Thyroid gland (tissue), 4 donors: ENCODE measurements around the gene USP28. TPM values are rescaled to one million over a fixed set of nuclear protein-coding genes. Genes with fewer than 3 reads are reported as not detected.
A peak's percentile ranks its signal among the peaks of the same experiment; 100 is the strongest.
"Not testable (repeated sequence)": the region's sequence is repeated elsewhere in the genome, so short reads cannot be mapped to it uniquely, and the experiment has no call there.

Experiments
- DNase-seq, 2 donors: peaks; one replicate each; pipeline ENCODE4 v3.0.0-alpha.2; 2019
- H3K27ac ChIP-seq, 3 donors: fragments of 200-600 bp; sonication (generic); 1 replicate in 2 of 3; 2 replicates in 1 of 3; pipeline ENCODE4 v1.5.1; 2016 to 2019; ENCODE audit warnings: mild to moderate bottlenecking in 1 of 3, moderate library complexity in 1 of 3
- H3K27me3 ChIP-seq: fragments of 200-600 bp; sonication (generic); one replicate; pipeline ENCODE4 v1.5.1; 2019
- H3K36me3 ChIP-seq, 2 donors: fragments of 200-600 bp; sonication (generic); one replicate each; pipeline ENCODE4 v1.5.1; 2016 to 2019
- H3K4me1 ChIP-seq, 2 donors: fragments of 200-600 bp; sonication (generic); one replicate each; pipeline ENCODE4 v1.5.1; 2017 to 2019
- H3K4me3 ChIP-seq, 3 donors: fragments of 200-600 bp; sonication (generic); replicated peaks in 1 of 3; 1 replicate in 2 of 3; 2 replicates in 1 of 3; pipeline ENCODE4 v1.5.1; 2016; ENCODE audit warnings: mild to moderate bottlenecking in 1 of 3
- H3K9me3 ChIP-seq: fragments of 200-600 bp; sonication (generic); one replicate; pipeline ENCODE4 v1.5.1; 2017
- CTCF ChIP-seq, 6 experiments: fragments of 200-600 bp in 3 of 6; fragments of 450-650 bp in 3 of 6; sonication (generic) in 3 of 6; IDR thresholded peaks; one replicate each; pipeline ENCODE4 v1.5.1; 2016 to 2019; ENCODE audit warnings: antibody characterized with exemption in 6 of 6, mild to moderate bottlenecking in 2 of 6, inconsistent platforms in 1 of 6, moderate library complexity in 1 of 6
- POLR2A ChIP-seq, 2 donors: fragments of 450-650 bp; IDR thresholded peaks; one replicate each; pipeline ENCODE4 v1.6.1; 2017; ENCODE audit warnings: antibody characterized with exemption in 2 of 2, mild to moderate bottlenecking in 2 of 2, moderate library complexity in 1 of 2
- WGBS, 2 donors: methylation state at CpG; one replicate each; pipeline ENCODE4 v1.1.5; 2017; 5-methylcytosine and 5-hydroxymethylcytosine counted together
- intact Hi-C: fragments of 100-400 bp; cut with DNase I; formaldehyde crosslinking; loops from one replicate; pipeline ENCODE4 v1.15.1; 2023
- total RNA-seq, 4 donors: library from RNA; depleted of rRNA; stranded (reverse); fragments of >200 nt; gene quantifications; one replicate each; pipeline ENCODE4 v1.2.3, GENCODE V29; 2016

USP28 gene
- total RNA-seq, 4 donors from 2014 or later, result 15.3 to 36.7 (median 26.2) TPM

- H3K27ac ChIP-seq, result no peak overlapping the region
- H3K4me1 ChIP-seq, result no peaks in the 10 kb centered on the region
- DNase-seq, result no peak
- H3K9me3 ChIP-seq, result no peaks in the 10 kb centered on the region
- intact Hi-C loops, result no loop called here
- no peak overlapping the region for H3K4me3 ChIP-seq
- peaks cover 17 to 26% of the 10 kb centered on the region in 2 donors for H3K36me3 ChIP-seq
- TF ChIP-seq CTCF (IDR thresholded peaks at IDR 0.05) (no peak), POLR2A (IDR thresholded peaks at IDR 0.05) (no peak)
- H3K27me3 ChIP-seq, result no peaks in the 10 kb centered on the region
Measured at GRCh38 chr11:113802621-113803020, 72.8 kb downstream of the USP28 start.

GRCh38 chr11:113796663-113797259 is 78.6 kb downstream of the USP28 start:
- 76 to 78% methylated on average over 3 of the region's 3 CpGs for WGBS, 2 donors
- intact Hi-C loops, result no loop called here
- TF ChIP-seq CTCF (IDR thresholded peaks at IDR 0.05) (peak in 4 of 6 experiments; percentile 32 to 66 (median 42)), POLR2A (IDR thresholded peaks at IDR 0.05) (no peak)
- Histone ChIP-seq H3K27ac (no peak overlapping the region), H3K9me3 (no peaks in the 10 kb centered on the region), H3K27me3 (no peaks in the 10 kb centered on the region), H3K4me1 (no peaks in the 10 kb centered on the region), H3K4me3 (no peak overlapping the region), H3K36me3 (peaks cover 0 to 20% of the 10 kb centered on the region in 2 donors)
- DNase-seq, result peak in 1 of 2 donors; percentile 8

- Histone ChIP-seq H3K27ac (no peak overlapping the region), H3K36me3 (no peaks in the 10 kb centered on the region), H3K27me3 (no peaks in the 10 kb centered on the region), H3K4me1 (no peaks in the 10 kb centered on the region), H3K4me3 (no peak overlapping the region), H3K9me3 (no peaks in the 10 kb centered on the region)
- no peak for TF ChIP-seq CTCF (IDR thresholded peaks at IDR 0.05)
- no peak for TF ChIP-seq POLR2A (IDR thresholded peaks at IDR 0.05)
- 79 to 83% methylated on average over 32 to 34 of the region's 35 CpGs for WGBS, 2 donors
- intact Hi-C loops, result no loop called here
- no peak for DNase-seq
Measured at GRCh38 chr11:113789675-113790320, 85.6 kb downstream of the USP28 start.

- H3K27ac ChIP-seq, H3K36me3 ChIP-seq, H3K4me1 ChIP-seq, intact Hi-C loops, H3K27me3 ChIP-seq, DNase-seq, H3K9me3 ChIP-seq, H3K4me3 ChIP-seq: not testable (repeated sequence)
- WGBS, 2 donors, result 80 to 87% methylated on average over 22 of the region's 22 CpGs
Measured at GRCh38 chr11:113789016-113789415, 86.4 kb downstream of the USP28 start.

GRCh38 chr11:113782134-113782533 is 93.2 kb downstream of the USP28 start:
- intact Hi-C loops, result no loop called here
- no peak overlapping the region for H3K27ac ChIP-seq
- 76 to 91% methylated on average over 1 of the region's 1 CpG for WGBS, 2 donors

More at GRCh38 chr11:113782134-113782533, 93.2 kb downstream of the USP28 start:
- DNase-seq, result no peak
- H3K9me3 ChIP-seq, result no peaks in the 10 kb centered on the region
- H3K27me3 ChIP-seq, result no peaks in the 10 kb centered on the region
- H3K36me3 ChIP-seq, result no peaks in the 10 kb centered on the region
- TF ChIP-seq CTCF (IDR thresholded peaks at IDR 0.05) (no peak), POLR2A (IDR thresholded peaks at IDR 0.05) (no peak)
- no peak overlapping the region for H3K4me3 ChIP-seq
- H3K4me1 ChIP-seq, result no peaks in the 10 kb centered on the region
